NB4 (cell line): ENCODE data around the gene TYW1B.
"Not testable (repeated sequence)": the region's sequence is repeated elsewhere in the genome, so short reads cannot be mapped to it uniquely, and the experiment has no call there.

Source experiments
- CTCF ChIP-seq: IDR thresholded peaks from one replicate; pipeline ENCODE4 v1.5.1; 2012; ENCODE audit warnings: low read depth, low read length
- MYC ChIP-seq: IDR thresholded peaks from 2 replicates; pipeline ENCODE4 v1.6.1; 2011; ENCODE audit warnings: low read depth, low read length
- POLR2A ChIP-seq: IDR thresholded peaks from 2 replicates; pipeline ENCODE4 v1.6.1; 2011; ENCODE audit warnings: mild to moderate bottlenecking; ENCODE audit not compliant: insufficient read length; ENCODE audit errors: extremely low read depth

- not testable (repeated sequence) for TF ChIP-seq CTCF, POLR2A, MYC
These were observed 84.2 kb downstream of the TYW1B start for GRCh38 chr7:72743801-72744200.
